ENCODE data around the gene RBBP7.

DNA sequence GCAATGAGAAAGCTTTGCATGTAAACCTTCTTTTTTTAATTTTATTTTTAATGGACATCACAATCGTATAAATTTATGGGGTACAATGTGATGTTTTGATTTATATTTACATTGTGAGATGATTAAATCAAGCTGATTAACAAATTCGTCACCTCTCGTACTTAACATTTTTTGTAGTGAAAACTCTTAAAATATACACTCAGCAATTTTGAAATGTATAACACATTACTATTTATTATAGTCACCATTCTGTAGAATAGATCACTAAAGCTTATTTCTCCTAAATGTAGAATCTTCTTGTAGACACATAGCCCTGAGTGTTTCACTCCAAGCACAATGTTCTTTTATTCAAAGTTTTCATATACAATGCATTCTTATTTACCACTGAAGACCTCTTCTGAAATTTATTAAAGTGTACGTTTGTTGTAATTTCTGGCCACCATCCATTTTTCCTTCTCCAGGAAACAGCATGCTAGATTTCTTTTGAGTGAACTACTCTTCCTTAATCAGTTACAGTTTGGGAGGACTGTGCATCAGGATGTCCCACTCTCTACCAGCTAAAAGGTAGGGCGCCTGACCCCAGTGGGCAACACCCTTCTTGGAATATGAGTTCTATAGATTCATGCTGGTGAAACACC lies 4.4 kb upstream of the RBBP7 start:
- no peak for TF ChIP-seq EZH2phosphoT487 (IDR thresholded peaks at IDR 0.05; ENCODE audit: low read depth)
- TF ChIP-seq, protein P1, sequence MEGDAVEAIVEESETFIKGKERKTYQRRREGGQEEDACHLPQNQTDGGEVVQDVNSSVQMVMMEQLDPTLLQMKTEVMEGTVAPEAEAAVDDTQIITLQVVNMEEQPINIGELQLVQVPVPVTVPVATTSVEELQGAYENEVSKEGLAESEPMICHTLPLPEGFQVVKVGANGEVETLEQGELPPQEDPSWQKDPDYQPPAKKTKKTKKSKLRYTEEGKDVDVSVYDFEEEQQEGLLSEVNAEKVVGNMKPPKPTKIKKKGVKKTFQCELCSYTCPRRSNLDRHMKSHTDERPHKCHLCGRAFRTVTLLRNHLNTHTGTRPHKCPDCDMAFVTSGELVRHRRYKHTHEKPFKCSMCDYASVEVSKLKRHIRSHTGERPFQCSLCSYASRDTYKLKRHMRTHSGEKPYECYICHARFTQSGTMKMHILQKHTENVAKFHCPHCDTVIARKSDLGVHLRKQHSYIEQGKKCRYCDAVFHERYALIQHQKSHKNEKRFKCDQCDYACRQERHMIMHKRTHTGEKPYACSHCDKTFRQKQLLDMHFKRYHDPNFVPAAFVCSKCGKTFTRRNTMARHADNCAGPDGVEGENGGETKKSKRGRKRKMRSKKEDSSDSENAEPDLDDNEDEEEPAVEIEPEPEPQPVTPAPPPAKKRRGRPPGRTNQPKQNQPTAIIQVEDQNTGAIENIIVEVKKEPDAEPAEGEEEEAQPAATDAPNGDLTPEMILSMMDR (IDR thresholded peaks at IDR 0.05; ENCODE audit: low read depth, low read length), result no peak
